PC-3 (cell line): Measurements from ENCODE around the gene CRISP2. TPM values are rescaled to one million over a fixed set of nuclear protein-coding genes. Genes with fewer than 3 reads are reported as not detected.

ENCODE experiments used
- ATAC-seq: fragments of 200-7000 bp; cut with Tn5 transposase; 2 replicates; pipeline ENCODE4 v1.9.1; 2020; ENCODE audit warnings: mild to moderate bottlenecking, moderate library complexity
- BruUV-seq: library from RNA; stranded (reverse); fragments of 400-500 nt; replicated peaks from 2 replicates; lab custom pipeline; 2021; lab: Mats Ljungman, UMichigan
- CTCF ChIA-PET: fragments of 300-600 bp; sonication (Branson Sonifier 250); formaldehyde crosslinking; loops from one replicate; lab custom pipeline; 2022; ENCODE audit warnings: antibody characterized with exemption; lab: Charles Lee
- POLR2A ChIA-PET: fragments of 300-600 bp; sonication (Branson Sonifier 250); formaldehyde crosslinking; loops from one replicate; lab custom pipeline; 2022; ENCODE audit warnings: antibody characterized with exemption; ENCODE audit not compliant: unreplicated experiment; lab: Charles Lee
- DNase-seq: peaks from one replicate; pipeline ENCODE4 v3.0.0-alpha.2; 2015
- H2AFZ ChIP-seq: fragments of 300-600 bp; sonication (generic); 2 replicates; pipeline ENCODE4 v1.6.0; 2016; ENCODE audit warnings: antibody characterized with exemption, low read length
- H3F3A ChIP-seq: fragments of 300-600 bp; sonication (generic); one replicate; pipeline ENCODE4 v1.6.0; 2017; ENCODE audit warnings: antibody characterized with exemption, low read length, control low read depth, mild to moderate bottlenecking; ENCODE audit not compliant: unreplicated experiment
- H3K27ac ChIP-seq: fragments of 300-600 bp; sonication (generic); 2 replicates; pipeline ENCODE4 v1.5.1; 2016; ENCODE audit warnings: mild to moderate bottlenecking, low read length
- H3K27me3 ChIP-seq: fragments of 300-600 bp; sonication (generic); 2 replicates; pipeline ENCODE4 v1.6.1; 2016; ENCODE audit warnings: low read length, mixed read lengths
- H3K36me3 ChIP-seq: fragments of 300-600 bp; sonication (generic); 2 replicates; pipeline ENCODE4 v1.6.1; 2016; ENCODE audit warnings: low read depth, mixed run types, low read length, mixed read lengths
- H3K4me1 ChIP-seq: fragments of 300-600 bp; sonication (generic); 2 replicates; pipeline ENCODE4 v1.5.1; 2016; ENCODE audit warnings: low read length; ENCODE audit not compliant: insufficient read depth
- H3K4me2 ChIP-seq: fragments of 300-600 bp; sonication (generic); 2 replicates; pipeline ENCODE4 v1.6.0; 2016; ENCODE audit warnings: low read length
- H3K4me3 ChIP-seq: fragments of 300-600 bp; sonication (generic); 2 replicates; pipeline ENCODE4 v1.5.1; 2016; ENCODE audit warnings: mild to moderate bottlenecking, low read length, mixed read lengths
- H3K79me2 ChIP-seq: fragments of 300-600 bp; sonication (generic); 2 replicates; pipeline ENCODE4 v1.6.1; 2017; ENCODE audit warnings: low read length, mixed read lengths
- H3K9ac ChIP-seq: fragments of 300-600 bp; sonication (generic); 2 replicates; pipeline ENCODE4 v1.6.0; 2016; ENCODE audit warnings: mild to moderate bottlenecking, low read length
- H3K9me2 ChIP-seq: fragments of 300-600 bp; sonication (generic); replicated peaks from 2 replicates; pipeline ENCODE4 v1.6.1; 2016; ENCODE audit warnings: mixed run types, low read length, mixed read lengths
- H3K9me3 ChIP-seq: fragments of 300-600 bp; sonication (generic); 2 replicates; pipeline ENCODE4 v1.6.1; 2016; ENCODE audit warnings: low read length, mixed read lengths
- H4K20me1 ChIP-seq: fragments of 300-600 bp; sonication (generic); 2 replicates; pipeline ENCODE4 v1.6.1; 2016; ENCODE audit warnings: low read length, mixed read lengths
- EZH2 ChIP-seq: fragments of 300-600 bp; sonication (generic); IDR thresholded peaks from one replicate; pipeline ENCODE4 v1.6.1; 2017; ENCODE audit warnings: antibody characterized with exemption, mild to moderate bottlenecking, low read length; ENCODE audit not compliant: unreplicated experiment
- EZH2phosphoT487 ChIP-seq: fragments of 300-600 bp; sonication (generic); IDR thresholded peaks from 2 replicates; pipeline ENCODE4 v1.6.1; 2018; ENCODE audit warnings: mild to moderate bottlenecking, antibody characterized with exemption, low read length, borderline replicate concordance
- intact Hi-C: fragments of 100-400 bp; cut with micrococcal nuclease; formaldehyde crosslinking; loops from 2 replicates; pipeline ENCODE4 v1.9.0; 2023
- total RNA-seq: library from RNA; depleted of rRNA; stranded (reverse); fragments of >200 nt; gene quantifications from 2 replicates; pipeline ENCODE4 v1.2.3, GENCODE V29; 2014
- TF ChIP-seq, protein P1 (sequence below): fragments of 300-600 bp; sonication (generic); conservative IDR thresholded peaks from 2 replicates; pipeline ENCODE4 v1.5.1; 2017; ENCODE audit warnings: antibody characterized with exemption, low read depth, mild to moderate bottlenecking, low read length

CRISP2 gene
- total RNA-seq, 1 experiment from 2014 or later = not detected

DNA sequence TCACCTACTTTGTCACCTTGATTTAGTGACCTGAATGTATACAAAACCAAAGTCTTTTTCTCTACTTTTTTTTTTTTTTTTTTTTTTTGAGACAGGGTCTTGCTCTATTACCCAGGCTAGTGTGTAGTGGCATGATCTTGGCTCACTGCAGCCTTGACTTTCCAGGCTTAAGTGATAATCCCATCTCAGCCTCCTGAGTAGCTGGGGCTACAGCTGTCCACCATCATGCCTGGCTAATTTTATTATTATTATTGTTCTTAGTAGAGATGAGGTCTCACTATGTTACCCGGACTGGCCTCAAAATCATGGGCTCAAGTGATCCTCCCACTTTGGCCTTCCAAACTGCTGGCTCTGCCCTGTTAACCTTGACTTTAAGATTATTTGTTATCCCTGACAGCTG is 37.5 kb downstream of the CRISP2 start:
- ATAC-seq (no peak), DNase-seq (no peak)
- Histone ChIP-seq H3K4me1 (peaks cover 8% of the 10 kb centered on the region), H3F3A (no peaks in the 10 kb centered on the region), H3K4me3 (no peak overlapping the region), H3K27ac (no peak overlapping the region), H2AFZ (no peak overlapping the region), H4K20me1 (no peaks in the 10 kb centered on the region), H3K9me2 (no peaks in the 10 kb centered on the region), H3K9ac (no peak overlapping the region), H3K36me3 (no peaks in the 10 kb centered on the region), H3K27me3 (no peaks in the 10 kb centered on the region), H3K9me3 (no peaks in the 10 kb centered on the region), H3K79me2 (no peaks in the 10 kb centered on the region), H3K4me2 (no peak overlapping the region)
- no TSS peak for BruUV-seq
- intact Hi-C loops = no loop called here
- CTCF ChIA-PET = no interaction called here
- TF ChIP-seq, protein P1, sequence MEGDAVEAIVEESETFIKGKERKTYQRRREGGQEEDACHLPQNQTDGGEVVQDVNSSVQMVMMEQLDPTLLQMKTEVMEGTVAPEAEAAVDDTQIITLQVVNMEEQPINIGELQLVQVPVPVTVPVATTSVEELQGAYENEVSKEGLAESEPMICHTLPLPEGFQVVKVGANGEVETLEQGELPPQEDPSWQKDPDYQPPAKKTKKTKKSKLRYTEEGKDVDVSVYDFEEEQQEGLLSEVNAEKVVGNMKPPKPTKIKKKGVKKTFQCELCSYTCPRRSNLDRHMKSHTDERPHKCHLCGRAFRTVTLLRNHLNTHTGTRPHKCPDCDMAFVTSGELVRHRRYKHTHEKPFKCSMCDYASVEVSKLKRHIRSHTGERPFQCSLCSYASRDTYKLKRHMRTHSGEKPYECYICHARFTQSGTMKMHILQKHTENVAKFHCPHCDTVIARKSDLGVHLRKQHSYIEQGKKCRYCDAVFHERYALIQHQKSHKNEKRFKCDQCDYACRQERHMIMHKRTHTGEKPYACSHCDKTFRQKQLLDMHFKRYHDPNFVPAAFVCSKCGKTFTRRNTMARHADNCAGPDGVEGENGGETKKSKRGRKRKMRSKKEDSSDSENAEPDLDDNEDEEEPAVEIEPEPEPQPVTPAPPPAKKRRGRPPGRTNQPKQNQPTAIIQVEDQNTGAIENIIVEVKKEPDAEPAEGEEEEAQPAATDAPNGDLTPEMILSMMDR = no peak
- TF ChIP-seq EZH2 (no peak), EZH2phosphoT487 (no peak)
- POLR2A ChIA-PET = no interaction called here

DNA sequence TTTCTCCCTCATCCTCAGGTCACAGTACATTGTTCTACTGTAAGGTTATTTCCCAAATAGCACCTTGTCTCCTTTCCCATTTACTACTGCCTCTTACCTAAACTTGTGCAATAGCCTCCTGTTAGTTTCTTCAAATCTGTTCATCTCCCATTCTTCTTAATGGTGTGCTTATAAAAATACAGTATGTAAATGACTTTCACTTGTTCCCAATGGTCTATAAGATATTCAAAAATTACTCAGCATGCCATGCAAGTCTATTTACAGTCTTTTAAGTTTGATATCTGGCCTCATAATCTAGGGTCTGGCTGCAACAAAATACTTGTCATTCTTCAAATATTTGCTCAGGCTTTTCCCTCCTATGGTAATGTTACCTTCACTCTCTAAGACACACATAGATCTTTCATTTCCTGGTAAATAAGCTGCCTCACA is 45.2 kb downstream of the CRISP2 start:
- no peaks in the 10 kb centered on the region for H3K9me2 ChIP-seq
- H3K4me3 ChIP-seq = peak overlapping the region; percentile 27; the same call in 1 of the 2 replicates
- H3K9ac ChIP-seq = no peak overlapping the region
- no TSS peak for BruUV-seq
- H3K4me1 ChIP-seq = peaks cover 25% of the 10 kb centered on the region
- TF ChIP-seq EZH2 = no peak
- TF ChIP-seq EZH2phosphoT487 = no peak
- TF ChIP-seq, protein P1 = no peak
- POLR2A ChIA-PET = no interaction called here
- H3K9me3 ChIP-seq = no peaks in the 10 kb centered on the region
- H3K79me2 ChIP-seq = no peaks in the 10 kb centered on the region
- H3K36me3 ChIP-seq = no peaks in the 10 kb centered on the region
- no peak overlapping the region for H2AFZ ChIP-seq
- intact Hi-C loops = loop anchor here (2.0 kb wide), 1 partner anchor 33 kb away; no protein-coding TSS in a partner anchor
- H4K20me1 ChIP-seq = no peaks in the 10 kb centered on the region
- no peaks in the 10 kb centered on the region for H3K27me3 ChIP-seq
- H3F3A ChIP-seq = peaks cover 6% of the 10 kb centered on the region
- ATAC-seq (peak; percentile 98), DNase-seq (peak; percentile 92)
- peak overlapping the region; percentile 60 for H3K4me2 ChIP-seq
- peak overlapping the region; percentile 82 for H3K27ac ChIP-seq
- CTCF ChIA-PET = interaction anchor here (0.7 kb wide), 1 partner anchor 45 kb away, joined by 3 read pairs; no protein-coding TSS in a partner anchor

DNA sequence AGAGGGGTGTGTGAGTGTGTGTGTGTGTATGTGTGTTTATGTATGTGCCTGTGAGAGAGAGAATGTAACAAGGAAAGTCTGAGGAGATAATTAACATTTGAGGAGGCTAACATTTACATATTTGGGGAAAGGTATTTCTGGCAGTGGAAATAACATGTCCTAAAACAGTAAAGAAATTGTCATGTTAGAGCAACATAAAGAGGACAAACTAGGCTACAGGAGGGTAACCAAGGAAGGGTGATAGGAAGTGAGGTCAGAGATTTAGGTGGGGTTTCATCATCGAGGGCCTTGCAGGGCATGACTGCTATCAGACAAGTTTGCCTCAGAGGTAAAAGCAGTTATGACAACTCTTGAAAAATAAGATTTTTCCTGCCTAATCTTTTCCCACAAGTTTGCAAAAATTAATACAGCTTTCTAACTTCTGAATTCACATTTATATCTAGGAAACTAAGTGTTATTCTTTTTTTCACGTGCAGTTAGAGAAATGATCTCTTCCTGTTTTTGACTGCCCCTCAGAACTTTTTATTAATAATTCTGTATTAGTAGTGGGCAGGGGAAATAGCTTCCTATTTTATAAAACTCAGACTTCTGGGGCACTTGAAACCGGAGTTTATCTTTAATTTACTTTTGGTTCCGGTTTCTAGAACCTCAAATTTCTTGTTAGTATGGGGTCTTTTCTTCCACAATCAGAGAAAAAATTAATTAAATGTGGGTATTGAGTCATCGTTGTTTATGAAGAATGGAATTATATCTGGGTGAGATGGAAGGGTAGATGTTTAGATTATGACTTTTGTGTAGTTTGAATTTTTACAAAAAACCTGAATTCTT is 46.2 kb downstream of the CRISP2 start:
- no TSS peak for BruUV-seq
- no peak overlapping the region for H2AFZ ChIP-seq
- peaks cover 6% of the 10 kb centered on the region for H3F3A ChIP-seq
- no peaks in the 10 kb centered on the region for H3K36me3 ChIP-seq
- H3K4me2 ChIP-seq = peak overlapping the region; percentile 48
- no peak for TF ChIP-seq EZH2
- TF ChIP-seq, protein P1 = no peak
- TF ChIP-seq EZH2phosphoT487 = no peak
- no peak overlapping the region for H3K9ac ChIP-seq
- no peaks in the 10 kb centered on the region for H3K9me3 ChIP-seq
- H3K4me3 ChIP-seq = no peak overlapping the region
- POLR2A ChIA-PET = no interaction called here
- no peak for DNase-seq
- H3K4me1 ChIP-seq = peaks cover 25% of the 10 kb centered on the region
- H3K27me3 ChIP-seq = no peaks in the 10 kb centered on the region
- CTCF ChIA-PET = no interaction called here
- ATAC-seq = no peak
- no peaks in the 10 kb centered on the region for H3K79me2 ChIP-seq
- no peaks in the 10 kb centered on the region for H4K20me1 ChIP-seq
- H3K9me2 ChIP-seq = no peaks in the 10 kb centered on the region
- intact Hi-C loops = no loop called here
- H3K27ac ChIP-seq = peak overlapping the region; percentile 54
